ENCODE data around the gene PCSK1. TPM values are rescaled to one million over a fixed set of nuclear protein-coding genes. Genes with fewer than 3 reads are reported as not detected.

PCSK1 gene
- total RNA-seq, 1 donor from 2014 or later = 0.18 TPM

- DNase-seq = no peak
- Histone ChIP-seq H3K27ac (no peak overlapping the region), H3K4me3 (no peak overlapping the region), H3K9me3 (no peaks in the 10 kb centered on the region), H3K27me3 (ENCODE audit: low read depth) (no peaks in the 10 kb centered on the region), H3K36me3 (no peaks in the 10 kb centered on the region), H3K4me1 (no peaks in the 10 kb centered on the region)
- ATAC-seq = no peak
- TF ChIP-seq, protein P1, sequence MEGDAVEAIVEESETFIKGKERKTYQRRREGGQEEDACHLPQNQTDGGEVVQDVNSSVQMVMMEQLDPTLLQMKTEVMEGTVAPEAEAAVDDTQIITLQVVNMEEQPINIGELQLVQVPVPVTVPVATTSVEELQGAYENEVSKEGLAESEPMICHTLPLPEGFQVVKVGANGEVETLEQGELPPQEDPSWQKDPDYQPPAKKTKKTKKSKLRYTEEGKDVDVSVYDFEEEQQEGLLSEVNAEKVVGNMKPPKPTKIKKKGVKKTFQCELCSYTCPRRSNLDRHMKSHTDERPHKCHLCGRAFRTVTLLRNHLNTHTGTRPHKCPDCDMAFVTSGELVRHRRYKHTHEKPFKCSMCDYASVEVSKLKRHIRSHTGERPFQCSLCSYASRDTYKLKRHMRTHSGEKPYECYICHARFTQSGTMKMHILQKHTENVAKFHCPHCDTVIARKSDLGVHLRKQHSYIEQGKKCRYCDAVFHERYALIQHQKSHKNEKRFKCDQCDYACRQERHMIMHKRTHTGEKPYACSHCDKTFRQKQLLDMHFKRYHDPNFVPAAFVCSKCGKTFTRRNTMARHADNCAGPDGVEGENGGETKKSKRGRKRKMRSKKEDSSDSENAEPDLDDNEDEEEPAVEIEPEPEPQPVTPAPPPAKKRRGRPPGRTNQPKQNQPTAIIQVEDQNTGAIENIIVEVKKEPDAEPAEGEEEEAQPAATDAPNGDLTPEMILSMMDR (IDR thresholded peaks at IDR 0.05) = no peak
- intact Hi-C loops (cut with DNase I) = no loop called here
Observed at GRCh38 chr5:96353220-96353619, 79.8 kb downstream of the PCSK1 start.

DNA sequence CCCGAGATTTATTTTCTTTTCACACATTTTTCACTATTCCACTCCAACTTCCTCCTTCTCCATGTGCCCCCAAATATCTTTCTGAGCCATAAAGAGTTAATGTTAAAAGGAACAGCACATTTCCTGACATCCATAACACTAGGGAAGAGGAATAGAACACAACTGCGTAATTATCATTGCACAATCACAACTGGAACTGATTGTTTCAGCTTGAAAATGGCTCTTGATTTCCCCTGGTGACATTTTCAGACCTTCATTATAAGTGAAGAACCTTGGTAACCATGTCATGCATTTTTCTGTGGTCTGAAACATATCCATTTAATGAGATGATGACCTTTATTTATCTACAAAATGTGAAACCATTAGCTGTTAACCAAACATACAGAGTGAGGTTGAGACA is 82.4 kb downstream of the PCSK1 start:
- TF ChIP-seq, protein P1 (IDR thresholded peaks at IDR 0.05) = no peak
- intact Hi-C loops (cut with DNase I) = no loop called here
- no peaks in the 10 kb centered on the region for H3K36me3 ChIP-seq

DNA sequence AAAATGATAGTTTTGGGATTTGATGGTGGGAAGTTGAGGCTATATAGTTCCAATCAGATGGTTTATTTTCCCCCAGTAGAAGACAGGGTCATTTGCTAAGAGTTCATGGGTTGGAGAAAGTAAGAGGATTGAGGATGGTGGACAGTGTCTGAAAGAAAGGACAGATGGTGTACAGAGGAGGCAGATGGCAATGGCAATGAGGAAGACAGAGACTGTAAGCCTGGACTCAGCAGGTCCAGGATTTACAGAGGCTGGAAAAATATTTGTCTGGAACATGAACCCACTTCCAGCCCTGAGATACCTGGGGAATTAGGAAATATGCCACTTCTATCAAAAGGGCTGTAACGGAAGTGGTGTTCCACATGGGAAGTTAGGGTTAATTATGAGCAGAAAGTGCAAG is 84.5 kb downstream of the PCSK1 start:
- intact Hi-C loops (cut with DNase I) = loop anchor here (5.0 kb wide), 1 partner anchor 249 kb away; no protein-coding TSS in a partner anchor
- TF ChIP-seq, protein P1 (IDR thresholded peaks at IDR 0.05) = no peak
- ATAC-seq = no peak

More for the DNA sequence above, 82.4 kb downstream of the PCSK1 start:
- no peaks in the 10 kb centered on the region for H3K27me3 ChIP-seq (ENCODE audit: low read depth)
- DNase-seq (no peak), ATAC-seq (peak in 1 of 2 donors; percentile 32)
- H3K4me1 ChIP-seq = no peaks in the 10 kb centered on the region
- no peaks in the 10 kb centered on the region for H3K9me3 ChIP-seq
- H3K4me3 ChIP-seq = no peak overlapping the region
- no peak overlapping the region for H3K27ac ChIP-seq

DNA sequence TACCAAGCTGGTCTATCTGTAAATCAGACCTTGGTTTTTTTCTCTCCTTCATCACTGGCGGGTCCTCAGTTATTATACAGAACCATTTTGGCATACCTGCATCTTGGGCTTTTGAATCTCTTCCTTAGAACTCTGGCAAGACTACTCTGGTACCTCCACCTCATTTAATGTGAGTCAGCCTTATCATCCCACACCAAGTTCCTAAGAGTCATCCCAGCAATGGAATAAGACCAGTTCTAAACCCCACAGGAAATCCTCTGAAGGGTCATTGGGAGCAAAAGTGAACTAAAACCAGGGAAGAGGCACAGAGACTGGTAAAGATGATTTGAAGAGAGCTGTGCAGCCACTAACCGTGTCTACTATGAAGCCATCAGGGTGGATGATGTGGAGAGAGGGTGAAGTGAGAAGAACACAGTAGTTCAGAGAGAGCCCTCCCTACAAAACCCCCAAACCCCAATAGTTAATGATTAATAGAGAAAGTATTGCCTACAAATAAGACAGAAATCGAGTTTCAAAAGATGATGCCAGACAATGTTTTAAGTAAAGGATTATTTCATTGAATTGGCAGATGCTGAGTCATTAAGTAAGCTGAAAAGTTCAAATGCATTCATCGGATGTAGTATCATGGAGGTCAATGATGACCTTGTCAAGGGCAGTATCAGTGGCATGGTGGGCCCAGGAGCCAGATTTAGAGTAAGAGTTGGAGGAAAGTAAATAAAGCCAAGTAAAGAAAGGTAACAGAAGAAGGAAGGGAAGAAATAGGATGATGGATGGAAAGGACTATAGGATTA is 85.4 kb downstream of the PCSK1 start:
- H3K27me3 ChIP-seq (ENCODE audit: low read depth) = no peaks in the 10 kb centered on the region
- H3K36me3 ChIP-seq = no peaks in the 10 kb centered on the region
- ATAC-seq (no peak), DNase-seq (no peak)
- intact Hi-C loops (cut with DNase I) = loop anchor here (5.0 kb wide), 1 partner anchor 250 kb away; no protein-coding TSS in a partner anchor
- TF ChIP-seq, protein P1 (IDR thresholded peaks at IDR 0.05) = no peak
- no peak overlapping the region for H3K4me3 ChIP-seq
- H3K4me1 ChIP-seq = no peaks in the 10 kb centered on the region
- H3K9me3 ChIP-seq = no peaks in the 10 kb centered on the region
- no peak overlapping the region for H3K27ac ChIP-seq

More for the DNA sequence above, 84.5 kb downstream of the PCSK1 start:
- H3K4me1 ChIP-seq = no peaks in the 10 kb centered on the region
- DNase-seq = no peak
- no peaks in the 10 kb centered on the region for H3K9me3 ChIP-seq
- H3K27ac ChIP-seq = no peak overlapping the region
- no peaks in the 10 kb centered on the region for H3K36me3 ChIP-seq
- no peaks in the 10 kb centered on the region for H3K27me3 ChIP-seq (ENCODE audit: low read depth)
- H3K4me3 ChIP-seq = no peak overlapping the region

DNA sequence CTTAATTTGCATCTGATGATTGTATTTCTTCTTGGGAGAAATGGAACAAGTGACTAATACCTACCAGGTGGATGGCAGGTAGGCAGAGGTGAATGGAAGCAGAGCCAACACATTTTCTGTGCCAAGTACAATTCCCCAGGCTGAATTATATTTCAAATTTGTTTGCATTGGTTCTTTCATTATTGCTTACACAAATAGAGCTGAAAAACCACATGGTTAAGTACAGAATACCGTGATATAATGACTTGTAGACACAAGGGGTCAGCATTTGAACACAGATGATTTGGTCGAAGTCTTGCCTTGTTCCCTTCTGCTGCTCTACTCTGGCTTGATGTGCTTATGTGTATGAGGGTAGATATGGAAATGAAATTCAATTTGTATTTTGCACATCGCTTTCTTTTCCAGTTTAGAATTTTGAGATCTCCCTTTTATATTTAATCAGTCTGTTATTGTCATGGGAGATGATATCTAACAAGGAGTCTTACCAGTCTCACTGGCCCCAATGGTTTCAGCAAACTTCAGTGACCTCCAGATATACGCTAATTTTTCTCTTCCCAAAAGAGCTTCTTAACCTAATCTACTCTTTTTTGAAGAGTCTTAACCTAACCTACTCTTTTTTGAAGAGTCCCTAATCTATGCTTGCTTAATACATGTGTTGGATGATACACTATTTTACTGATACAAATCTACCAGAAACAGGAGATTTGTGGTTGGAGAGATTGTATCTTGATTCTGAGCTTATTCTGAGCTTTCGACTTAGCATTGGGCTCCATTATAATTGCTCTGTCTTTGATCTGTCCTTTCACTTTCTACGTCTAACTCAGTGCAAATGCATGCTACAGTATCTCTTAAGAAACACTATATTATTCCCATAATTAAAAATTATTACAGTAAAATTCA is 88.1 kb downstream of the PCSK1 start:
- no peaks in the 10 kb centered on the region for H3K27me3 ChIP-seq (ENCODE audit: low read depth)
- TF ChIP-seq, protein P1 (IDR thresholded peaks at IDR 0.05) = peak; percentile 58
- no peaks in the 10 kb centered on the region for H3K9me3 ChIP-seq
- no peaks in the 10 kb centered on the region for H3K36me3 ChIP-seq
- H3K27ac ChIP-seq = no peak overlapping the region
- H3K4me3 ChIP-seq = no peak overlapping the region
- H3K4me1 ChIP-seq = no peaks in the 10 kb centered on the region
- DNase-seq = no peak
- intact Hi-C loops (cut with DNase I) = loop anchor here (5.0 kb wide), 1 partner anchor 252 kb away; no protein-coding TSS in a partner anchor
- peak; percentile 88 to 89 for ATAC-seq

Data from lower lobe of right lung (tissue), 2 donors.